ENCODE results near the gene BBX. TPM values are rescaled to one million over a fixed set of nuclear protein-coding genes. Genes with fewer than 3 reads are reported as not detected.

Gene BBX
- polyA plus RNA-seq, 3 donors, result 15.7 to 25.1 (median 16.6) TPM

DNA sequence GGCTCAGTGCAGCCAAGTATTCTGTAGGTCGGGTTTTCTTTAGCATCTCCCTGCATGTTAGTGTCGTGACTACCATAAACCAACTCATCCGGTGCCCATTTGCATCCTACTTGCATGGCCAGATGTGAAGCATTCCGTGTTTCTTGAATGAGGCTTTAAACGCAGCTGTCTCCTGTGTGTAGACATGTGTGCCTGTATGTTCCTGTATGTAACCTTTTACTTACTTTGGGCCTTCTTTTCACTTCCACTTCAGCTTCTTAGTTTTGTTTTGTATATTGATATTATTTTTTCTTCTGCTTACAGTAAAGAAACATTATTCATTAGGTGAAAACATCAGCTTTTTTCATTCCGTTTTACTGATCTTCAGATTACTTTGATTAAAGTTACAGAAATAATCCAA lies 267.9 kb downstream of the BBX start:
- Histone ChIP-seq H3K27ac (ENCODE audit: low read depth in 1 of 2, low read length in 2 of 2) (no peak overlapping the region), H3K9me3 (replicated peaks in 1 of 2; ENCODE audit: control insufficient read depth in 1 of 2, insufficient read depth in 1 of 2, low read length in 2 of 2) (no peaks in the 10 kb centered on the region), H3K36me3 (replicated peaks in 1 of 2; ENCODE audit: control insufficient read depth in 1 of 2, insufficient read depth in 2 of 2, low read length in 2 of 2) (peaks cover 12 to 52% of the 10 kb centered on the region in 2 donors), H2AFZ (ENCODE audit: insufficient read depth, low read depth, low read length, poor library complexity, severe bottlenecking) (no peak overlapping the region), H3K27me3 (ENCODE audit: control insufficient read depth in 2 of 2, insufficient read depth in 2 of 2, low read length in 2 of 2) (no peaks in the 10 kb centered on the region), H3K4me3 (replicated peaks in 1 of 3; ENCODE audit: low read depth in 2 of 3, low read length in 3 of 3) (no peak overlapping the region), H4K20me1 (ENCODE audit: insufficient read depth, low read length) (no peaks in the 10 kb centered on the region), H3K4me1 (ENCODE audit: control insufficient read depth in 1 of 2, insufficient read depth in 2 of 2, low read length in 2 of 2) (no peaks in the 10 kb centered on the region), H3K4me2 (replicated peaks; ENCODE audit: extremely low read depth, low read length, poor library complexity, severe bottlenecking) (no peak overlapping the region), H3K79me2 (ENCODE audit: insufficient read depth, low read length) (no peaks in the 10 kb centered on the region), H3K9ac (ENCODE audit: insufficient read depth, low read length, poor library complexity, severe bottlenecking) (no peak overlapping the region)
- Mint-ChIP-seq H3K27ac (no peak overlapping the region), H3K36me3 (peaks cover 51 to 55% of the 10 kb centered on the region in 2 donors), H3K27me3 (ENCODE audit: low read depth in 3 of 3) (peaks cover 0 to 3% (median 0%) of the 10 kb centered on the region in 3 donors), H3K4me3 (no peak overlapping the region), H3K4me1 (no peaks in the 10 kb centered on the region), H3K9me3 (peaks cover 0 to 10% (median 4%) of the 10 kb centered on the region in 7 donors)
- TF ChIP-seq, protein P1, sequence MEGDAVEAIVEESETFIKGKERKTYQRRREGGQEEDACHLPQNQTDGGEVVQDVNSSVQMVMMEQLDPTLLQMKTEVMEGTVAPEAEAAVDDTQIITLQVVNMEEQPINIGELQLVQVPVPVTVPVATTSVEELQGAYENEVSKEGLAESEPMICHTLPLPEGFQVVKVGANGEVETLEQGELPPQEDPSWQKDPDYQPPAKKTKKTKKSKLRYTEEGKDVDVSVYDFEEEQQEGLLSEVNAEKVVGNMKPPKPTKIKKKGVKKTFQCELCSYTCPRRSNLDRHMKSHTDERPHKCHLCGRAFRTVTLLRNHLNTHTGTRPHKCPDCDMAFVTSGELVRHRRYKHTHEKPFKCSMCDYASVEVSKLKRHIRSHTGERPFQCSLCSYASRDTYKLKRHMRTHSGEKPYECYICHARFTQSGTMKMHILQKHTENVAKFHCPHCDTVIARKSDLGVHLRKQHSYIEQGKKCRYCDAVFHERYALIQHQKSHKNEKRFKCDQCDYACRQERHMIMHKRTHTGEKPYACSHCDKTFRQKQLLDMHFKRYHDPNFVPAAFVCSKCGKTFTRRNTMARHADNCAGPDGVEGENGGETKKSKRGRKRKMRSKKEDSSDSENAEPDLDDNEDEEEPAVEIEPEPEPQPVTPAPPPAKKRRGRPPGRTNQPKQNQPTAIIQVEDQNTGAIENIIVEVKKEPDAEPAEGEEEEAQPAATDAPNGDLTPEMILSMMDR (IDR thresholded peaks at IDR 0.05), result no peak
- DNase-seq, result no peak
- 96% methylated on average over 3 of the region's 6 CpGs for WGBS (ENCODE audit: insufficient coverage)
- intact Hi-C loops (cut with micrococcal nuclease), result no loop called here

GRCh38 chr3:107791027-107791426 lies 268.3 kb downstream of the BBX start:
- no peaks in the 10 kb centered on the region for H4K20me1 ChIP-seq (ENCODE audit: insufficient read depth, low read length)
- no peak overlapping the region for H3K4me2 ChIP-seq (replicated peaks; ENCODE audit: extremely low read depth, low read length, poor library complexity, severe bottlenecking)
- peaks cover under 1 to 3% of the 10 kb centered on the region in 2 donors for H3K4me1 ChIP-seq (ENCODE audit: control insufficient read depth in 1 of 2, insufficient read depth in 2 of 2, low read length in 2 of 2)
- TF ChIP-seq, protein P1 (IDR thresholded peaks at IDR 0.05), result no peak
- H3K79me2 ChIP-seq (ENCODE audit: insufficient read depth, low read length), result no peaks in the 10 kb centered on the region
- no CpG with 5 or more reads among the region's 1 CpG for WGBS (ENCODE audit: insufficient coverage)
- Mint-ChIP-seq H3K9me3 (peaks cover 0 to 10% (median 4%) of the 10 kb centered on the region in 7 donors), H3K27me3 (ENCODE audit: low read depth in 3 of 3) (peaks cover 0 to 3% (median 0%) of the 10 kb centered on the region in 3 donors), H3K4me1 (peaks cover under 1% of the 10 kb centered on the region), H3K27ac (no peak overlapping the region), H3K36me3 (peaks cover 51 to 53% of the 10 kb centered on the region in 2 donors), H3K4me3 (no peak overlapping the region)
- no peak for DNase-seq
- no peaks in the 10 kb centered on the region for H3K9me3 ChIP-seq (replicated peaks in 1 of 2; ENCODE audit: control insufficient read depth in 1 of 2, insufficient read depth in 1 of 2, low read length in 2 of 2)
- no peak overlapping the region for H3K27ac ChIP-seq (ENCODE audit: low read depth in 1 of 2, low read length in 2 of 2)
- intact Hi-C loops (cut with micrococcal nuclease), result no loop called here
- peaks cover 12 to 52% of the 10 kb centered on the region in 2 donors for H3K36me3 ChIP-seq (replicated peaks in 1 of 2; ENCODE audit: control insufficient read depth in 1 of 2, insufficient read depth in 2 of 2, low read length in 2 of 2)
- no peak overlapping the region for H3K9ac ChIP-seq (ENCODE audit: insufficient read depth, low read length, poor library complexity, severe bottlenecking)
- H3K4me3 ChIP-seq (replicated peaks in 1 of 3; ENCODE audit: low read depth in 2 of 3, low read length in 3 of 3), result no peak overlapping the region
- no peaks in the 10 kb centered on the region for H3K27me3 ChIP-seq (ENCODE audit: control insufficient read depth in 2 of 2, insufficient read depth in 2 of 2, low read length in 2 of 2)
- H2AFZ ChIP-seq (ENCODE audit: insufficient read depth, low read depth, low read length, poor library complexity, severe bottlenecking), result no peak overlapping the region

Data from CD14-positive monocyte (primary cell).